Effector memory CD8-positive, alpha-beta T cell (primary cell): ENCODE data around the gene DCAF12.

Experiments
- ATAC-seq: fragments of 150-1000 bp; cut with Tn5 transposase; replicated peaks from 2 replicates; pipeline ENCODE4 v1.10.0; 2021; ENCODE audit warnings: mild to moderate bottlenecking, moderate library complexity
- DNase-seq, 3 experiments: peaks; one replicate each; pipeline ENCODE4 v3.0.0; 2021
- H3K27ac Mint-ChIP-seq, 2 donors: one replicate each; pipeline ENCODE4 v1.8.0; 2022; ENCODE audit warnings: mild to moderate bottlenecking in 2 of 2, mixed read lengths in 2 of 2, moderate library complexity in 2 of 2
- H3K27me3 Mint-ChIP-seq, 2 donors: one replicate each; pipeline ENCODE4 v1.8.0; 2022; ENCODE audit warnings: mixed read lengths in 2 of 2
- H3K36me3 Mint-ChIP-seq: one replicate; pipeline ENCODE4 v1.8.0; 2022; ENCODE audit warnings: mild to moderate bottlenecking, moderate library complexity, mixed read lengths; ENCODE audit not compliant: insufficient read depth
- H3K4me1 Mint-ChIP-seq, 2 donors: one replicate each; pipeline ENCODE4 v1.8.0; 2022; ENCODE audit warnings: low read depth in 2 of 2, mixed read lengths in 2 of 2
- H3K4me3 Mint-ChIP-seq, 2 donors: one replicate each; pipeline ENCODE4 v1.8.0; 2022; ENCODE audit warnings: mild to moderate bottlenecking in 2 of 2, mixed read lengths in 2 of 2, moderate library complexity in 2 of 2
- H3K9me3 Mint-ChIP-seq, 2 donors: one replicate each; pipeline ENCODE4 v1.8.0; 2022; ENCODE audit warnings: mixed read lengths in 2 of 2
- total RNA-seq, 9 experiments: gene quantifications; one replicate each; lab custom pipeline; 2026; lab: John Stamatoyannopoulos, UW

DCAF12 gene
- total RNA-seq, result 12.1 to 74.6 (median 47.8) reads per million in 9 experiments

- Mint-ChIP-seq H3K27ac (peak within 1 kb of the TSS; percentile 98 to 99), H3K27me3 (no peaks in the 10 kb centered on the region), H3K9me3 (no peaks in the 10 kb centered on the region), H3K4me3 (peak within 1 kb of the TSS; percentile 89 to 99), H3K36me3 (peaks cover 27% of the 10 kb centered on the region), H3K4me1 (peaks cover 48 to 52% of the 10 kb centered on the region in 2 donors)
- peak; percentile 88 to 90 (median 89) for DNase-seq
- peak; percentile 91 for ATAC-seq
These were observed at the start of gene DCAF12 for GRCh38 chr9:34126207-34127034. Gene DCAF12 (minus strand): TSS chr9:34126698. CDS start chr9:34126431, 267 bp downstream.

- Mint-ChIP-seq H3K4me3 (no peak overlapping the region), H3K27ac (peak overlapping the region in 1 of 2 donors; percentile 28)
- DNase-seq, result no peak
These were observed 49.6 kb upstream of the DCAF12 start for GRCh38 chr9:34176089-34176488.

GRCh38 chr9:34171753-34172535 is 45.4 kb upstream of the DCAF12 start:
- DNase-seq, result peak in 2 of 3 experiments; percentile 11 to 32
- Mint-ChIP-seq H3K4me3 (peak overlapping the region; percentile 63 to 69), H3K36me3 (no peaks in the 10 kb centered on the region)

More at GRCh38 chr9:34176089-34176488, 49.6 kb upstream of the DCAF12 start:
- no peak for ATAC-seq
- no peaks in the 10 kb centered on the region for H3K9me3 Mint-ChIP-seq
- no peaks in the 10 kb centered on the region for H3K27me3 Mint-ChIP-seq
- peaks cover 14 to 28% of the 10 kb centered on the region in 2 donors for H3K4me1 Mint-ChIP-seq
- H3K36me3 Mint-ChIP-seq, result peaks cover 8% of the 10 kb centered on the region

GRCh38 chr9:34170237-34170991 is 43.9 kb upstream of the DCAF12 start:
- Mint-ChIP-seq H3K27ac (peak overlapping the region in 1 of 2 donors; percentile 79), H3K36me3 (no peaks in the 10 kb centered on the region), H3K4me3 (no peak overlapping the region), H3K9me3 (no peaks in the 10 kb centered on the region), H3K27me3 (no peaks in the 10 kb centered on the region), H3K4me1 (peaks cover 7% of the 10 kb centered on the region in 2 donors)
- ATAC-seq (peak; percentile 23), DNase-seq (no peak)

More at GRCh38 chr9:34171753-34172535, 45.4 kb upstream of the DCAF12 start:
- H3K27me3 Mint-ChIP-seq, result no peaks in the 10 kb centered on the region
- peaks cover 7% of the 10 kb centered on the region in 2 donors for H3K4me1 Mint-ChIP-seq
- H3K27ac Mint-ChIP-seq, result peak overlapping the region; percentile 79 to 86
- H3K9me3 Mint-ChIP-seq, result no peaks in the 10 kb centered on the region
- peak; percentile 96 for ATAC-seq

GRCh38 chr9:34169125-34169524 is 42.6 kb upstream of the DCAF12 start:
- Mint-ChIP-seq H3K9me3 (no peaks in the 10 kb centered on the region), H3K4me1 (peaks cover 7% of the 10 kb centered on the region in 2 donors), H3K4me3 (no peak overlapping the region), H3K27me3 (no peaks in the 10 kb centered on the region), H3K27ac (no peak overlapping the region), H3K36me3 (no peaks in the 10 kb centered on the region)
- ATAC-seq, result no peak
- no peak for DNase-seq

- ATAC-seq (no peak), DNase-seq (no peak)
- no peak overlapping the region for H3K27ac Mint-ChIP-seq
- H3K36me3 Mint-ChIP-seq, result no peaks in the 10 kb centered on the region
- H3K4me1 Mint-ChIP-seq, result no peaks in the 10 kb centered on the region
- no peaks in the 10 kb centered on the region for H3K9me3 Mint-ChIP-seq
- H3K4me3 Mint-ChIP-seq, result no peak overlapping the region
- H3K27me3 Mint-ChIP-seq, result no peaks in the 10 kb centered on the region
These were observed 36.9 kb upstream of the DCAF12 start for GRCh38 chr9:34163434-34163833.

GRCh38 chr9:34158362-34158869 is 31.9 kb upstream of the DCAF12 start:
- H3K4me3 Mint-ChIP-seq, result no peak overlapping the region
- no peak overlapping the region for H3K27ac Mint-ChIP-seq
- H3K36me3 Mint-ChIP-seq, result no peaks in the 10 kb centered on the region
- no peaks in the 10 kb centered on the region for H3K4me1 Mint-ChIP-seq
- H3K27me3 Mint-ChIP-seq, result no peaks in the 10 kb centered on the region
- ATAC-seq (no peak), DNase-seq (no peak)
- no peaks in the 10 kb centered on the region for H3K9me3 Mint-ChIP-seq

GRCh38 chr9:34157898-34158297 is 31.4 kb upstream of the DCAF12 start:
- ATAC-seq, result no peak
- Mint-ChIP-seq H3K4me1 (no peaks in the 10 kb centered on the region), H3K9me3 (no peaks in the 10 kb centered on the region), H3K36me3 (no peaks in the 10 kb centered on the region), H3K4me3 (no peak overlapping the region), H3K27me3 (no peaks in the 10 kb centered on the region), H3K27ac (no peak overlapping the region)
- DNase-seq, result no peak

GRCh38 chr9:34157318-34157717 is 30.8 kb upstream of the DCAF12 start:
- H3K4me3 Mint-ChIP-seq, result no peak overlapping the region
- ATAC-seq, result no peak
- no peak overlapping the region for H3K27ac Mint-ChIP-seq
- H3K9me3 Mint-ChIP-seq, result no peaks in the 10 kb centered on the region
- H3K27me3 Mint-ChIP-seq, result no peaks in the 10 kb centered on the region
- DNase-seq, result no peak
- no peaks in the 10 kb centered on the region for H3K4me1 Mint-ChIP-seq
- no peaks in the 10 kb centered on the region for H3K36me3 Mint-ChIP-seq

GRCh38 chr9:34154057-34154456 is 27.6 kb upstream of the DCAF12 start:
- Mint-ChIP-seq H3K4me1 (no peaks in the 10 kb centered on the region), H3K27ac (no peak overlapping the region), H3K36me3 (peaks cover 2% of the 10 kb centered on the region), H3K9me3 (no peaks in the 10 kb centered on the region), H3K27me3 (peaks cover 5 to 9% of the 10 kb centered on the region in 2 donors), H3K4me3 (no peak overlapping the region)
- DNase-seq, result no peak
- ATAC-seq, result no peak

GRCh38 chr9:34151398-34151797 is 24.9 kb upstream of the DCAF12 start:
- Mint-ChIP-seq H3K9me3 (no peaks in the 10 kb centered on the region), H3K27me3 (peaks cover 5 to 9% of the 10 kb centered on the region in 2 donors), H3K4me3 (no peak overlapping the region), H3K4me1 (no peaks in the 10 kb centered on the region), H3K27ac (no peak overlapping the region), H3K36me3 (peaks cover 2% of the 10 kb centered on the region)
- ATAC-seq (no peak), DNase-seq (no peak)

- H3K27ac Mint-ChIP-seq, result no peak overlapping the region
- H3K27me3 Mint-ChIP-seq, result peaks cover 0 to 5% of the 10 kb centered on the region in 2 donors
- DNase-seq (no peak), ATAC-seq (no peak)
- H3K4me1 Mint-ChIP-seq, result no peaks in the 10 kb centered on the region
- no peak overlapping the region for H3K4me3 Mint-ChIP-seq
- no peaks in the 10 kb centered on the region for H3K9me3 Mint-ChIP-seq
- no peaks in the 10 kb centered on the region for H3K36me3 Mint-ChIP-seq
These were observed 18.7 kb upstream of the DCAF12 start for GRCh38 chr9:34145165-34145564.

- DNase-seq, result no peak
- ATAC-seq, result no peak
- H3K27ac Mint-ChIP-seq, result no peak overlapping the region
- no peaks in the 10 kb centered on the region for H3K9me3 Mint-ChIP-seq
- no peaks in the 10 kb centered on the region for H3K27me3 Mint-ChIP-seq
- H3K4me3 Mint-ChIP-seq, result no peak overlapping the region
- no peaks in the 10 kb centered on the region for H3K36me3 Mint-ChIP-seq
- no peaks in the 10 kb centered on the region for H3K4me1 Mint-ChIP-seq
These were observed 16.6 kb upstream of the DCAF12 start for GRCh38 chr9:34143116-34143515.
